ENCODE results near the gene HLA-DQB1.

The HLA-DQB1 gene

GRCh38 chr6:32703347-32703746 lies 36.9 kb upstream of the HLA-DQB1 start:
- peaks cover 2% of the 10 kb centered on the region; the same call in 1 of the 2 replicates for H3K4me1 ChIP-seq (ENCODE audit: insufficient read depth, low read length)
- ATAC-seq (ENCODE audit: insufficient read depth, low read depth), result no peak
- no peaks in the 10 kb centered on the region for H3K9me3 ChIP-seq (ENCODE audit: insufficient read depth, low read length, severe bottlenecking)
- no peak overlapping the region for H2AFZ ChIP-seq (ENCODE audit: low read depth, low read length)
- H3K27ac ChIP-seq (ENCODE audit: low read length), result no peak overlapping the region
- peaks cover 25% of the 10 kb centered on the region for H3K27me3 ChIP-seq (ENCODE audit: insufficient read depth, low read length, poor library complexity)
- no peaks in the 10 kb centered on the region for H3K36me3 ChIP-seq (ENCODE audit: insufficient read depth, low read length)
- H3K79me2 ChIP-seq (ENCODE audit: insufficient read depth, low read length), result no peaks in the 10 kb centered on the region
- no peak overlapping the region for H3K9ac ChIP-seq (ENCODE audit: low read depth, low read length)
- H3K4me3 ChIP-seq (ENCODE audit: low read depth in 1 of 2, low read length in 2 of 2), result no peak overlapping the region
- no peaks in the 10 kb centered on the region for H4K20me1 ChIP-seq (ENCODE audit: insufficient read depth, low read length)
- H3K4me2 ChIP-seq (ENCODE audit: insufficient read depth, low read length), result no peak overlapping the region
- no peak for DNase-seq
- TF ChIP-seq EZH2 (IDR thresholded peaks at IDR 0.05; ENCODE audit: borderline replicate concordance, low read depth, low read length, severe bottlenecking), result no peak
- TF ChIP-seq, protein P1, sequence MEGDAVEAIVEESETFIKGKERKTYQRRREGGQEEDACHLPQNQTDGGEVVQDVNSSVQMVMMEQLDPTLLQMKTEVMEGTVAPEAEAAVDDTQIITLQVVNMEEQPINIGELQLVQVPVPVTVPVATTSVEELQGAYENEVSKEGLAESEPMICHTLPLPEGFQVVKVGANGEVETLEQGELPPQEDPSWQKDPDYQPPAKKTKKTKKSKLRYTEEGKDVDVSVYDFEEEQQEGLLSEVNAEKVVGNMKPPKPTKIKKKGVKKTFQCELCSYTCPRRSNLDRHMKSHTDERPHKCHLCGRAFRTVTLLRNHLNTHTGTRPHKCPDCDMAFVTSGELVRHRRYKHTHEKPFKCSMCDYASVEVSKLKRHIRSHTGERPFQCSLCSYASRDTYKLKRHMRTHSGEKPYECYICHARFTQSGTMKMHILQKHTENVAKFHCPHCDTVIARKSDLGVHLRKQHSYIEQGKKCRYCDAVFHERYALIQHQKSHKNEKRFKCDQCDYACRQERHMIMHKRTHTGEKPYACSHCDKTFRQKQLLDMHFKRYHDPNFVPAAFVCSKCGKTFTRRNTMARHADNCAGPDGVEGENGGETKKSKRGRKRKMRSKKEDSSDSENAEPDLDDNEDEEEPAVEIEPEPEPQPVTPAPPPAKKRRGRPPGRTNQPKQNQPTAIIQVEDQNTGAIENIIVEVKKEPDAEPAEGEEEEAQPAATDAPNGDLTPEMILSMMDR (IDR thresholded peaks at IDR 0.05; ENCODE audit: borderline replicate concordance, extremely low read depth, low read length, poor library complexity, severe bottlenecking), result no peak

DNA sequence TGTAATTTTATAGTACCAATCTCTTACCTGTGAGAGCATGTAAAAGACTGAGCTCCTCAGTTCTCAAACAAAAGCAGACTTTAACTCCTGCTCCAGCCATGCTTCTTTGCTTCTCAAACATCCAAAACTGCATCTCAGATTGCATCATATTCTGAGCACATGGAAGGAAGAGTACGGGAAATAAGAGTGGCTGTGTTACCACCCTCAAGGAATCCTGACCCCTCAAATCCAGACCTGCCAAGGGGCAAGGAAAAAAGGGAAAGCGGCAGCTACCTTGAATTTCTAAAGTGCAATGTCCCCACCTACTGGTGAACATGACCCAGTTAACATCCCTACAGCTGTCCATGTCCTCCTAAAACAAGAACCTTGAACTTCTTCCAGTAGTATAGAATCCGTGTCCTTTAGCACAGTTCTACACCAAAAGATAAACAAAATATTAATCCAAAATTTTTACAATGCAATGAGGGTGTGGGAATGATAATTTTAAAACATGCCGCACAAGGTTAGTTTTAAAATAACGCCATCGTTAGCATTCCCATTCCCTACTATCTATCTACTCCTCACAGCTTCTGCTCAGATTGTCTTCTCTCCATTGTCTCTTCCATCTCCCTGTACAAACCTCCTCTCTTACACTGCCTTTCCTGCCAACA lies 34.1 kb upstream of the HLA-DQB1 start:
- Histone ChIP-seq H3K36me3 (ENCODE audit: insufficient read depth, low read length) (no peaks in the 10 kb centered on the region), H3K79me2 (ENCODE audit: insufficient read depth, low read length) (no peaks in the 10 kb centered on the region), H3K4me2 (ENCODE audit: insufficient read depth, low read length) (0 out of 2 replicates have a peak overlapping the region, but pooled peaks have one; percentile 7), H3K27me3 (ENCODE audit: insufficient read depth, low read length, poor library complexity) (peaks cover 27% of the 10 kb centered on the region), H2AFZ (ENCODE audit: low read depth, low read length) (no peak overlapping the region), H4K20me1 (ENCODE audit: insufficient read depth, low read length) (no peaks in the 10 kb centered on the region), H3K4me3 (ENCODE audit: low read depth in 1 of 2, low read length in 2 of 2) (no peak overlapping the region), H3K27ac (ENCODE audit: low read length) (no peak overlapping the region), H3K9ac (ENCODE audit: low read depth, low read length) (no peak overlapping the region), H3K4me1 (ENCODE audit: insufficient read depth, low read length) (peaks cover 2% of the 10 kb centered on the region; the same call in 1 of the 2 replicates), H3K9me3 (ENCODE audit: insufficient read depth, low read length, severe bottlenecking) (no peaks in the 10 kb centered on the region)
- DNase-seq (peak; percentile 39), ATAC-seq (ENCODE audit: insufficient read depth, low read depth) (peak; percentile 69)
- no peak for TF ChIP-seq EZH2 (IDR thresholded peaks at IDR 0.05; ENCODE audit: borderline replicate concordance, low read depth, low read length, severe bottlenecking)
- TF ChIP-seq, protein P1 (IDR thresholded peaks at IDR 0.05; ENCODE audit: borderline replicate concordance, extremely low read depth, low read length, poor library complexity, severe bottlenecking), result peak; percentile 87

GRCh38 chr6:32697031-32697430 lies 30.6 kb upstream of the HLA-DQB1 start:
- no peak for DNase-seq
- no peak overlapping the region for H2AFZ ChIP-seq (ENCODE audit: low read depth, low read length)
- H3K9ac ChIP-seq (ENCODE audit: low read depth, low read length), result no peak overlapping the region
- no peak overlapping the region for H3K27ac ChIP-seq (ENCODE audit: low read length)
- no peaks in the 10 kb centered on the region for H3K36me3 ChIP-seq (ENCODE audit: insufficient read depth, low read length)
- peaks cover 2% of the 10 kb centered on the region; the same call in 1 of the 2 replicates for H3K4me1 ChIP-seq (ENCODE audit: insufficient read depth, low read length)
- H4K20me1 ChIP-seq (ENCODE audit: insufficient read depth, low read length), result no peaks in the 10 kb centered on the region
- TF ChIP-seq, protein P1 (IDR thresholded peaks at IDR 0.05; ENCODE audit: borderline replicate concordance, extremely low read depth, low read length, poor library complexity, severe bottlenecking), result no peak
- no peak for TF ChIP-seq EZH2 (IDR thresholded peaks at IDR 0.05; ENCODE audit: borderline replicate concordance, low read depth, low read length, severe bottlenecking)
- H3K9me3 ChIP-seq (ENCODE audit: insufficient read depth, low read length, severe bottlenecking), result no peaks in the 10 kb centered on the region
- ATAC-seq (ENCODE audit: insufficient read depth, low read depth), result no peak
- H3K4me2 ChIP-seq (ENCODE audit: insufficient read depth, low read length), result no peak overlapping the region
- H3K4me3 ChIP-seq (ENCODE audit: low read depth in 1 of 2, low read length in 2 of 2), result no peak overlapping the region
- peaks cover 16% of the 10 kb centered on the region for H3K27me3 ChIP-seq (ENCODE audit: insufficient read depth, low read length, poor library complexity)
- no peaks in the 10 kb centered on the region for H3K79me2 ChIP-seq (ENCODE audit: insufficient read depth, low read length)

Data from DND-41 (cell line).